Upper lobe of left lung (tissue), 6 donors: ENCODE measurements around the gene CCDC185. TPM values are rescaled to one million over a fixed set of nuclear protein-coding genes. Genes with fewer than 3 reads are reported as not detected.

Source experiments
- ATAC-seq, 2 donors: fragments of 200-7000 bp; cut with Tn5 transposase; one replicate each; pipeline ENCODE4 v1.9.1; 2022; ENCODE audit warnings: mild to moderate bottlenecking in 2 of 2, moderate library complexity in 2 of 2; ENCODE audit not compliant: low FRiP score in 2 of 2
- DNase-seq, 2 donors: peaks; one replicate each; pipeline ENCODE4 v3.0.0-alpha.2; 2019 to 2020
- H3K27ac ChIP-seq, 4 donors: fragments of 200-600 bp; sonication (generic); one replicate each; pipeline ENCODE4 v1.5.1; 2016 to 2019
- H3K27me3 ChIP-seq, 4 donors: fragments of 200-600 bp; sonication (generic); one replicate each; pipeline ENCODE4 v1.5.1; 2017 to 2019
- H3K36me3 ChIP-seq, 4 donors: fragments of 200-600 bp; sonication (generic); one replicate each; pipeline ENCODE4 v1.5.1; 2016 to 2019
- H3K4me1 ChIP-seq, 4 donors: fragments of 200-600 bp; sonication (generic); one replicate each; pipeline ENCODE4 v1.5.1; 2018 to 2019
- H3K4me3 ChIP-seq, 4 donors: fragments of 200-600 bp; sonication (generic); one replicate each; pipeline ENCODE4 v1.5.1; 2017 to 2019; ENCODE audit warnings: mild to moderate bottlenecking in 2 of 4, moderate library complexity in 1 of 4
- H3K9me3 ChIP-seq, 4 donors: fragments of 200-600 bp; sonication (generic); one replicate each; pipeline ENCODE4 v1.5.1; 2018 to 2019
- EP300 ChIP-seq, 4 donors: sonication (generic); formaldehyde crosslinking; IDR thresholded peaks; one replicate each; pipeline ENCODE4 v1.5.1; 2017; ENCODE audit warnings: antibody characterized with exemption in 4 of 4, control low read depth in 2 of 4
- POLR2A ChIP-seq, 4 donors: fragments of 450-650 bp; IDR thresholded peaks; one replicate each; pipeline ENCODE4 v1.5.1; 2016 to 2017; ENCODE audit warnings: antibody characterized with exemption in 4 of 4, mild to moderate bottlenecking in 2 of 4
- POLR2AphosphoS5 ChIP-seq, 2 donors: sonication (generic); formaldehyde crosslinking; IDR thresholded peaks; one replicate each; pipeline ENCODE4 v1.5.1; 2017; ENCODE audit warnings: antibody characterized with exemption in 2 of 2
- WGBS, 2 donors: methylation state at CpG; one replicate each; pipeline ENCODE4 v1.1.5; 2017 to 2018; 5-methylcytosine and 5-hydroxymethylcytosine counted together
- total RNA-seq, 6 donors: library from RNA; depleted of rRNA in 4 of 6; stranded (reverse); fragments of >200 nt in 4 of 6; gene quantifications; one replicate each; pipeline versions ENCODE4 v1.1.0 to v1.2.1, GENCODE V29; 2016 to 2021
- TF ChIP-seq, protein P1 (sequence below), 6 experiments: fragments of 450-650 bp in 4 of 6; fragments of 200-600 bp in 2 of 6; sonication (generic) in 2 of 6; IDR thresholded peaks; one replicate each; pipeline ENCODE4 v1.5.1; 2016 to 2019; ENCODE audit warnings: antibody characterized with exemption in 6 of 6
- donor health status: DM: no; HTN: no; CAD: no; lungs with moderate emphysema.
- donor health status: DM: no; HTN: yes; CAD: no; lungs with severe emphysema.

The CCDC185 gene
- total RNA-seq, 6 donors from 2014 or later, result not detected

DNA sequence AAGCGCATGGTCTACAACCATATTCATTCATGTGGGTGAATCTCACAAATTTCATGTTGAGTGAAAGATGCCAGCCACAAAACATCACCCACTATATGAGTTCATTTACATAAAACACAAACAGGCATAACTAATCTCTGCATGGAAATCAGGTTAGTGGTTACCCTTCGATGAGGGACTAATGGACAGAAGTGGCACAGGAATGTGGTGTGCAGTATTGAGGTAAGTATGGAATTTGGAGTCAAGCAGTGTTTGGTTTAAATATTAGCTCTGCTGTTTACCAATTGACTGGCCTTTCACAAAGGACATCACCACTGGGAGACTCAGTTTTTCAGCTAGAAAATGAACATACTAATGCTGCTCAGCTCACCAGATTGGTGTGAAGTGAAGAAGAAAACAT, 24.2 kb downstream of the CCDC185 start:
- H3K4me3 ChIP-seq, result no peak overlapping the region
- no peaks in the 10 kb centered on the region for H3K27me3 ChIP-seq
- H3K4me1 ChIP-seq, result no peaks in the 10 kb centered on the region
- DNase-seq (no peak), ATAC-seq (no peak)
- H3K9me3 ChIP-seq, result no peaks in the 10 kb centered on the region
- H3K27ac ChIP-seq, result no peak overlapping the region
- no peaks in the 10 kb centered on the region for H3K36me3 ChIP-seq
- no peak for TF ChIP-seq POLR2AphosphoS5 (IDR thresholded peaks at IDR 0.05)
- no peak for TF ChIP-seq EP300 (IDR thresholded peaks at IDR 0.05)
- no peak for TF ChIP-seq POLR2A (IDR thresholded peaks at IDR 0.05)
- TF ChIP-seq, protein P1, sequence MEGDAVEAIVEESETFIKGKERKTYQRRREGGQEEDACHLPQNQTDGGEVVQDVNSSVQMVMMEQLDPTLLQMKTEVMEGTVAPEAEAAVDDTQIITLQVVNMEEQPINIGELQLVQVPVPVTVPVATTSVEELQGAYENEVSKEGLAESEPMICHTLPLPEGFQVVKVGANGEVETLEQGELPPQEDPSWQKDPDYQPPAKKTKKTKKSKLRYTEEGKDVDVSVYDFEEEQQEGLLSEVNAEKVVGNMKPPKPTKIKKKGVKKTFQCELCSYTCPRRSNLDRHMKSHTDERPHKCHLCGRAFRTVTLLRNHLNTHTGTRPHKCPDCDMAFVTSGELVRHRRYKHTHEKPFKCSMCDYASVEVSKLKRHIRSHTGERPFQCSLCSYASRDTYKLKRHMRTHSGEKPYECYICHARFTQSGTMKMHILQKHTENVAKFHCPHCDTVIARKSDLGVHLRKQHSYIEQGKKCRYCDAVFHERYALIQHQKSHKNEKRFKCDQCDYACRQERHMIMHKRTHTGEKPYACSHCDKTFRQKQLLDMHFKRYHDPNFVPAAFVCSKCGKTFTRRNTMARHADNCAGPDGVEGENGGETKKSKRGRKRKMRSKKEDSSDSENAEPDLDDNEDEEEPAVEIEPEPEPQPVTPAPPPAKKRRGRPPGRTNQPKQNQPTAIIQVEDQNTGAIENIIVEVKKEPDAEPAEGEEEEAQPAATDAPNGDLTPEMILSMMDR (IDR thresholded peaks at IDR 0.05), result no peak
- 47 to 50% methylated on average over 2 of the region's 2 CpGs for WGBS, 2 donors

DNA sequence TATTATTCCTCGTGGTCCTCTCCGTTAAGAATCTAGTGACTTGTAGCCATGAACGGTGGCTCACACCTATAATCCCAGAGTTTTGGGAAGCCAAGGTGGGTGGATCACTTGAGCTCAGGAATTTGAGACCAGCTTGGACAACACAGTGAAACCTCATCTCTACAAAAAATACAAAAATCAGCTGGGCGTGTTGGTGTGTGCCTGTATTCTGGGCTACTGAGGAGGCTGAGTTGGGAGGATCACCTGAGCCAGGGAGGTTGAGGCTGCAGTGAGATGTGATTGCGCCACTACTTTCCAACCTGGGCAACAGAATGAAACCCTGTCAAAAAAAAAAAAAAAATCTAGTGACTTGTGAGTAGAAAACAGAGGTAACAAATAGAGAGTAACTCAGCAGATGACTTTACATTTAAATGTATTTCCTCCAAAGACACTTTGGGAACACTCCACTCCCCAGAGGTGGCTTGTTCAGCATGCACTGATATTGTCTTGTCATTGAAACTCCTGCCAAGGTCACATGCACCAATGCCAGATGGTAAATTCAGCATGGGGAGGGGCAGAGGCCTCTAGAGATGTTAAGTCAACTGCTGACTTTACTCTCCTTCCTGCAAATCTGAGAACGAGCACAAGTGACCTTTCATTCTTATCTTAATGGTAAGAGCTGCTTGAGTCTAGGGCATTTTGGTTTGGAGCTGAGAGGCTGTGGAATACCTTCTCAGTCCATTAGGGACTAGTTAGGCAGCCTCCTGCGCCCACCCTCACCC, 24.9 kb downstream of the CCDC185 start:
- no peaks in the 10 kb centered on the region for H3K27me3 ChIP-seq
- DNase-seq (no peak), ATAC-seq (no peak)
- no peaks in the 10 kb centered on the region for H3K36me3 ChIP-seq
- TF ChIP-seq EP300 (IDR thresholded peaks at IDR 0.05), result no peak
- no peak for TF ChIP-seq POLR2AphosphoS5 (IDR thresholded peaks at IDR 0.05)
- TF ChIP-seq POLR2A (IDR thresholded peaks at IDR 0.05), result no peak
- TF ChIP-seq, protein P1 (IDR thresholded peaks at IDR 0.05), result no peak
- no peak overlapping the region for H3K4me3 ChIP-seq
- no peak overlapping the region for H3K27ac ChIP-seq
- H3K4me1 ChIP-seq, result no peaks in the 10 kb centered on the region
- 69 to 73% methylated on average over 7 of the region's 7 CpGs for WGBS, 2 donors
- H3K9me3 ChIP-seq, result no peaks in the 10 kb centered on the region

DNA sequence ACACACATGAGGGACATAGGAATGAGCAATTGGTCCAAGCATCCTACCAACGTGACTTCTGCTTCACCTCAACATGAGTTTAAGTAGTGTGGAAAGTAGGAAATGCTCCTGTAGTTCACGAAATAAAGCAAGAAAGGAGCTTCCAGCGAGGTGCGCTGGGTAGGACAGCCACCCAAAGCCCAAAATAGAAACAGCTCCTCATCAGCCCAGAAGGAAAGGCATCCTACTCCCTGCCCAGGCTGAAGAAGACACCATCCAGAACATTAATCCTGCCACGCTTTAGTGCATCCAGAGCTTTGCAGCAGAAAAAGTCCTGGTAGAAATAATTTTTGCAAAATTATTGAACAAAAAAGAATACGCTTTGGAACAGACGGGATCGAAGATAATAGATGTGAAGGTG, 25.9 kb downstream of the CCDC185 start:
- Histone ChIP-seq H3K9me3 (no peaks in the 10 kb centered on the region), H3K27ac (no peak overlapping the region), H3K4me1 (no peaks in the 10 kb centered on the region), H3K27me3 (no peaks in the 10 kb centered on the region), H3K36me3 (no peaks in the 10 kb centered on the region), H3K4me3 (no peak overlapping the region)
- ATAC-seq, result no peak
- TF ChIP-seq POLR2AphosphoS5 (IDR thresholded peaks at IDR 0.05) (no peak), POLR2A (IDR thresholded peaks at IDR 0.05) (no peak), EP300 (IDR thresholded peaks at IDR 0.05) (no peak)
- TF ChIP-seq, protein P1 (IDR thresholded peaks at IDR 0.05), result no peak
- DNase-seq, result no peak
- 92 to 94% methylated on average over 8 of the region's 8 CpGs for WGBS, 2 donors

DNA sequence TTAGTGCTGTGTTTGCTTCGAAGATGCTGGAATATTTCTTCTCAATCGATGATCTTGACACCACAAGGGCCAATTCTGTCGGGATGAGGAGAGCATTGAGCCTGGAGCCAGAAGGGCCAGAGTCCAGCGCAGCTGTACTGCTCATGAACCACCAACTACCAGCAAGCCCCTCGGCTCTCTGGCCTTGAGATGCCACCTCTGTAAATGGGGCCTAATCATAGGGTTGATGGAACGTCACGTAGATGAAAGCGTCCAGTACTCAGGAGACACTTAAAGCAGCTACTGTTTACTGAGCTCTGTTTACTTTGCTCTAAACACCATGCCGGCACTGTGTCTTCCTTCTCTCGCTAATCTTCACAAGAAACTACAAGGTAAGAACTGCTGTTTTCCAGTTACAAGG, 26.3 kb downstream of the CCDC185 start:
- Histone ChIP-seq H3K36me3 (no peaks in the 10 kb centered on the region), H3K4me1 (no peaks in the 10 kb centered on the region), H3K4me3 (no peak overlapping the region), H3K9me3 (no peaks in the 10 kb centered on the region), H3K27ac (no peak overlapping the region), H3K27me3 (no peaks in the 10 kb centered on the region)
- TF ChIP-seq, protein P1 (IDR thresholded peaks at IDR 0.05), result no peak
- no peak for TF ChIP-seq POLR2AphosphoS5 (IDR thresholded peaks at IDR 0.05)
- TF ChIP-seq EP300 (IDR thresholded peaks at IDR 0.05), result no peak
- TF ChIP-seq POLR2A (IDR thresholded peaks at IDR 0.05), result no peak
- ATAC-seq, result no peak
- WGBS, 2 donors, result 66 to 74% methylated on average over 10 of the region's 10 CpGs
- no peak for DNase-seq

DNA sequence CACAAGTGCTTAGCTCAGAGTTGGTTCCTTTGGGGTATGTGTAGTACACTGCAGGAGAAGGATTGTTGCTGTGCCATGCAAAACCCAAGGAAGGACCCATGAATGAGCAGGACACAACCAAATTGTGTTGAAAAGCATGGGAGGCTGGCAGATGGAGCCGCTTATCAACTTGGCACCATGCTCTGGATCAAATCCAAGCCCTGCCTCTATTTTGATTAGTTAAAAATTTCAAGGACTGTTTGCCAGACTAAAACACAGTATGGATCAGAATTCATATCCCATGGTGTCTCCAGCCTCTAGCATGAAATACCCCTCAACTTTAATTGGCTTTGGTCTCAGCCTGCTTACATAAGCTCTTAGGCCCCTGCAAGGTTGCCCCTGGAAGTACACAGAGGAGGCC, 27.8 kb downstream of the CCDC185 start:
- Histone ChIP-seq H3K36me3 (no peaks in the 10 kb centered on the region), H3K27me3 (no peaks in the 10 kb centered on the region), H3K9me3 (no peaks in the 10 kb centered on the region), H3K27ac (no peak overlapping the region), H3K4me1 (no peaks in the 10 kb centered on the region), H3K4me3 (no peak overlapping the region)
- WGBS, 2 donors, result 22 to 37% methylated on average over 1 of the region's 1 CpG
- no peak for DNase-seq
- TF ChIP-seq POLR2A (IDR thresholded peaks at IDR 0.05) (no peak), POLR2AphosphoS5 (IDR thresholded peaks at IDR 0.05) (no peak), EP300 (IDR thresholded peaks at IDR 0.05) (no peak)
- TF ChIP-seq, protein P1 (IDR thresholded peaks at IDR 0.05), result no peak
- ATAC-seq, result no peak
